ENCODE measurements around the gene ZNF511.

GRCh38 chr10:133359554-133359971, 50.8 kb downstream of the ZNF511 start:
- TF ChIP-seq CTCF (IDR thresholded peaks at IDR 0.05; ENCODE audit: insufficient read depth, low read depth, low read length): no peak
- TF ChIP-seq EZH2 (IDR thresholded peaks at IDR 0.05; ENCODE audit: insufficient read depth, low read length): no peak
